H1 (cell line): Measurements from ENCODE around the gene SLC6A19. TPM values are rescaled to one million over a fixed set of nuclear protein-coding genes. Genes with fewer than 3 reads are reported as not detected.

Source experiments
- CTCF ChIA-PET: fragments of 300-600 bp; sonication (Branson Sonifier 250); formaldehyde crosslinking; loops from one replicate; lab custom pipeline; 2021; ENCODE audit not compliant: partially characterized antibody; lab: Charles Lee
- POLR2A ChIA-PET: fragments of 300-600 bp; sonication (Branson Sonifier 250); formaldehyde crosslinking; loops from one replicate; lab custom pipeline; 2021; ENCODE audit warnings: inconsistent platforms; ENCODE audit not compliant: partially characterized antibody; lab: Charles Lee
- DNase-seq, 2 experiments: peaks; one replicate each; pipeline versions ENCODE4 v3.0.0 to v3.0.0-alpha.2; 2010 to 2022; ENCODE audit warnings: low spot score in 2 of 2, low read depth in 1 of 2, mixed read lengths in 1 of 2
- FAIRE-seq: peaks from 2 replicates; lab custom pipeline; 2011; peaks lifted over from hg19 to GRCh38; lab: Jason Lieb, UNC
- H2AFZ ChIP-seq: 2 replicates; pipeline ENCODE4 v1.8.1; 2012; ENCODE audit warnings: low read length, inconsistent platforms
- H2AK5ac ChIP-seq: 2 replicates; pipeline ENCODE4 v1.6.1; 2013; ENCODE audit warnings: low read depth, low read length
- H2BK120ac ChIP-seq: replicated peaks from 2 replicates; pipeline ENCODE3; 2013; ENCODE audit warnings: low read depth, low read length, inconsistent platforms
- H2BK12ac ChIP-seq: 2 replicates; pipeline ENCODE4 v1.6.1; 2013; ENCODE audit warnings: low read depth, low read length
- H2BK15ac ChIP-seq: 2 replicates; pipeline ENCODE4 v1.6.1; 2013; ENCODE audit warnings: low read length
- H2BK20ac ChIP-seq: 2 replicates; pipeline ENCODE4 v1.6.1; 2013; ENCODE audit warnings: low read length
- H2BK5ac ChIP-seq: 2 replicates; pipeline ENCODE4 v1.6.1; 2013; ENCODE audit warnings: low read depth, low read length
- H3K14ac ChIP-seq: 2 replicates; pipeline ENCODE4 v1.6.1; 2013; ENCODE audit warnings: inconsistent platforms; ENCODE audit not compliant: insufficient read length
- H3K18ac ChIP-seq: 2 replicates; pipeline ENCODE4 v1.6.1; 2013; ENCODE audit warnings: low read length; ENCODE audit errors: extremely low read depth
- H3K23ac ChIP-seq: 2 replicates; pipeline ENCODE4 v1.6.1; 2013; ENCODE audit warnings: inconsistent platforms; ENCODE audit not compliant: insufficient read length
- H3K23me2 ChIP-seq: 2 replicates; pipeline ENCODE4 v1.6.1; 2013; ENCODE audit warnings: low read depth, low read length
- H3K27ac ChIP-seq: 2 replicates; pipeline ENCODE4 v1.6.1; 2011; ENCODE audit warnings: low read depth, low read length, inconsistent platforms
- H3K27me3 ChIP-seq, 4 experiments: replicated peaks in 1 of 4; 1 replicate in 1 of 4; 2 replicates in 3 of 4; pipeline versions ENCODE4 v1.6.1 to v1.8.1; 2011 to 2013; ENCODE audit warnings: low read length in 3 of 4, mild to moderate bottlenecking in 3 of 4, inconsistent platforms in 2 of 4, mixed read lengths in 2 of 4, moderate library complexity in 1 of 4; ENCODE audit not compliant: control insufficient read depth in 3 of 4, insufficient read depth in 3 of 4; ENCODE audit errors: extremely low read depth in 1 of 4
- H3K36me3 ChIP-seq, 4 experiments: 2 replicates each; pipeline versions ENCODE4 v1.6.1 to v1.8.1; 2011 to 2013; ENCODE audit warnings: mild to moderate bottlenecking in 4 of 4, low read length in 3 of 4, moderate library complexity in 2 of 4, control low read depth in 1 of 4, inconsistent platforms in 1 of 4; ENCODE audit not compliant: insufficient read depth in 4 of 4, control insufficient read depth in 2 of 4
- H3K4ac ChIP-seq: replicated peaks from 2 replicates; pipeline ENCODE3; 2013; ENCODE audit warnings: low read length, low read depth, mixed read lengths, inconsistent platforms; ENCODE audit not compliant: insufficient read length
- H3K4me1 ChIP-seq, 4 experiments: replicated peaks in 1 of 4; 1 replicate in 1 of 4; 2 replicates in 3 of 4; pipeline versions ENCODE4 v1.6.1 to v1.8.1; 2011 to 2013; ENCODE audit warnings: low read length in 3 of 4, inconsistent platforms in 2 of 4, mixed read lengths in 1 of 4; ENCODE audit not compliant: insufficient read depth in 4 of 4, control insufficient read depth in 3 of 4
- H3K4me2 ChIP-seq, 2 experiments: 2 replicates each; pipeline versions ENCODE4 v1.6.1 to v1.8.1; 2011 to 2013; ENCODE audit warnings: low read depth in 2 of 2, low read length in 2 of 2, control low read depth in 1 of 2, inconsistent platforms in 1 of 2, mild to moderate bottlenecking in 1 of 2; ENCODE audit not compliant: insufficient read depth in 1 of 2
- H3K4me3 ChIP-seq, 4 experiments: fragments of 200-600, 300-600 bp in 1 of 4; sonication (generic), shearing (Covaris generic), sonication (Bioruptor Twin) in 1 of 4; 2 replicates each; pipeline versions ENCODE4 v1.5.1 to v1.8.1; 2011 to 2016; ENCODE audit warnings: low read length in 4 of 4, low read depth in 3 of 4, control low read depth in 2 of 4, inconsistent platforms in 2 of 4, mild to moderate bottlenecking in 2 of 4, mixed read lengths in 1 of 4, moderate library complexity in 1 of 4; ENCODE audit not compliant: insufficient read depth in 2 of 4; ENCODE audit errors: extremely low read depth in 1 of 4
- H3K56ac ChIP-seq: replicated peaks from 2 replicates; pipeline ENCODE3; 2013; ENCODE audit warnings: low read depth, mild to moderate bottlenecking, mixed read lengths, low read length, inconsistent platforms; ENCODE audit not compliant: insufficient read length
- H3K79me1 ChIP-seq: 2 replicates; pipeline ENCODE4 v1.6.1; 2013; ENCODE audit warnings: low read depth, low read length, control low read depth
- H3K79me2 ChIP-seq, 2 experiments: 2 replicates each; pipeline versions ENCODE4 v1.6.1 to v1.8.1; 2012 to 2013; ENCODE audit warnings: low read length in 2 of 2, mild to moderate bottlenecking in 2 of 2, inconsistent platforms in 1 of 2; ENCODE audit not compliant: insufficient read depth in 2 of 2, control insufficient read depth in 1 of 2
- H3K9ac ChIP-seq, 4 experiments: replicated peaks in 1 of 4; 1 replicate in 1 of 4; 2 replicates in 3 of 4; pipeline versions ENCODE4 v1.6.1 to v1.8.1; 2011 to 2013; ENCODE audit warnings: low read depth in 3 of 4, low read length in 3 of 4, control low read depth in 2 of 4, mild to moderate bottlenecking in 2 of 4, moderate library complexity in 2 of 4, inconsistent platforms in 1 of 4; ENCODE audit errors: extremely low read depth in 1 of 4
- H3K9me3 ChIP-seq, 2 experiments: 2 replicates each; pipeline versions ENCODE4 v1.6.1 to v1.8.1; 2012 to 2013; ENCODE audit warnings: mild to moderate bottlenecking in 2 of 2, moderate library complexity in 2 of 2, control low read depth in 1 of 2, inconsistent platforms in 1 of 2, low read depth in 1 of 2, low read length in 1 of 2, mixed read lengths in 1 of 2; ENCODE audit not compliant: insufficient read depth in 2 of 2
- H4K20me1 ChIP-seq, 2 experiments: replicated peaks in 1 of 2; 2 replicates each; pipeline versions ENCODE3 to v1.8.1; 2011 to 2013; ENCODE audit warnings: inconsistent platforms in 2 of 2, low read length in 2 of 2, mild to moderate bottlenecking in 1 of 2; ENCODE audit not compliant: insufficient read depth in 2 of 2, control insufficient read depth in 1 of 2
- H4K5ac ChIP-seq: 2 replicates; pipeline ENCODE4 v1.6.1; 2013; ENCODE audit warnings: low read length, low read depth, mixed read lengths, inconsistent platforms; ENCODE audit not compliant: insufficient read length
- H4K8ac ChIP-seq: 2 replicates; pipeline ENCODE4 v1.8.0; 2013; ENCODE audit warnings: mild to moderate bottlenecking, moderate library complexity, low read length, inconsistent platforms; ENCODE audit not compliant: insufficient read depth; ENCODE audit errors: extremely low read depth
- H4K91ac ChIP-seq: replicated peaks from 2 replicates; pipeline ENCODE3; 2013; ENCODE audit warnings: low read length, mixed read lengths, inconsistent platforms; ENCODE audit not compliant: insufficient read length
- E2F6 ChIP-seq: IDR thresholded peaks from 2 replicates; pipeline ENCODE4 v1.6.1; 2012; ENCODE audit warnings: inconsistent platforms
- WGBS, 2 experiments: shearing (Covaris generic) in 1 of 2; methylation state at CpG; one replicate each; pipeline versions ENCODE4 v1.1.6 to v1.1.7; 2013 to 2015; ENCODE audit warnings: low lambda C conversion rate in 2 of 2, mixed read lengths in 2 of 2, inconsistent platforms in 1 of 2, low coverage in 1 of 2, missing lambda C conversion rate in 1 of 2; ENCODE audit not compliant: insufficient replicate concordance in 2 of 2, insufficient coverage in 1 of 2, insufficient read length in 1 of 2; ENCODE audit errors: extremely low coverage in 1 of 2, missing lambda C conversion rate in 1 of 2; 5-methylcytosine and 5-hydroxymethylcytosine counted together
- polyA plus RNA-seq, 7 experiments: library from polyadenylated mRNA; depleted of rRNA in 3 of 7; stranded (reverse) in 5 of 7; unstranded in 2 of 7; fragments of >200 nt in 5 of 7; fragments of 200-250 nt in 2 of 7; gene quantifications; 1 replicate in 5 of 7; 2 replicates in 1 of 7; 4 replicates in 1 of 7; pipeline versions ENCODE4 v1.2.1 to v1.2.3, GENCODE V29; 2011 to 2013; ENCODE audit warnings: missing spikeins in 2 of 7, mixed read lengths in 2 of 7
- total RNA-seq: library from RNA; stranded (reverse); fragmentation: NEBNext Ultra II Directional; extraction: Animal tissue kit (Norgen Biotek cat#: 25700); gene quantifications from 2 replicates; pipeline ENCODE4 v1.2.1, GENCODE V29; 2021

The SLC6A19 gene
- total and polyA plus RNA-seq, 2 of the 8 experiments (the other 6 are each of a cell fraction or from before 2014, with no cell fraction given): 0.02 TPM; not detected in 1

GRCh38 chr5:1169211-1170115, 31.9 kb upstream of the SLC6A19 start:
- FAIRE-seq (no peak), DNase-seq (no peak)
- Histone ChIP-seq H4K20me1 (no peaks in the 10 kb centered on the region), H3K14ac (no peak overlapping the region), H4K8ac (peak overlapping the region; percentile 36; the same call in 1 of the 2 replicates), H3K79me1 (no peaks in the 10 kb centered on the region; the same call in 1 of the 2 replicates), H3K27me3 (no peaks in the 10 kb centered on the region; a peak in 1 of 7 replicates), H3K4me3 (no peak overlapping the region), H2BK5ac (no peak overlapping the region), H2AK5ac (no peak overlapping the region), H2BK20ac (no peak overlapping the region), H4K91ac (no peak overlapping the region), H3K4me2 (no peak overlapping the region), H2AFZ (no peak overlapping the region), H3K23ac (no peak overlapping the region), H3K4ac (no peak overlapping the region), H3K27ac (no peak overlapping the region), H3K79me2 (no peaks in the 10 kb centered on the region), H3K9ac (no peak overlapping the region), H3K36me3 (no peaks in the 10 kb centered on the region), H3K9me3 (no peaks in the 10 kb centered on the region), H3K56ac (no peak overlapping the region), H3K18ac (no peak overlapping the region), H2BK12ac (no peak overlapping the region), H3K4me1 (peaks cover 0 to 5% (median 2%) of the 10 kb centered on the region in 4 experiments; a peak in 2 of 7 replicates), H2BK15ac (no peak overlapping the region), H2BK120ac (no peak overlapping the region), H3K23me2 (peaks cover 8% of the 10 kb centered on the region; the same call in 1 of the 2 replicates), H4K5ac (no peak overlapping the region)
- CTCF ChIA-PET: interaction anchor here (0.6 to 4.5 kb wide), 44 partner anchors 8 to 966 kb away, joined by 3 to 40 read pairs (median 4); no protein-coding TSS in a partner anchor
- POLR2A ChIA-PET: no interaction called here
- WGBS, 2 experiments: 85% methylated on average over 32 of the region's 33 CpGs; no CpG with 5 or more reads in 1 of the 2 experiments
- TF ChIP-seq E2F6: no peak
